ENCODE measurements around the gene IRF5.

Gene IRF5

GRCh38 chr7:128920913-128921582 lies 16.7 kb upstream of the IRF5 start:
- Histone ChIP-seq H3K4me3 (ENCODE audit: low read length) (no peak overlapping the region), H3F3A (ENCODE audit: control insufficient read depth, insufficient read depth) (0 out of 2 replicates have a peak, but pooled peaks cover 5% of the 10 kb centered on the region), H3K27me3 (ENCODE audit: control insufficient read depth, low read length) (peaks cover 53% of the 10 kb centered on the region), H3K36me3 (ENCODE audit: control insufficient read depth, low read length) (no peaks in the 10 kb centered on the region), H3K4me2 (ENCODE audit: low read length) (no peak overlapping the region), H3K9me2 (replicated peaks; ENCODE audit: control insufficient read depth, low read length) (no peaks in the 10 kb centered on the region), H3K4me1 (ENCODE audit: control insufficient read depth, low read length) (peaks cover 10% of the 10 kb centered on the region), H3K79me2 (ENCODE audit: control insufficient read depth, low read length) (no peaks in the 10 kb centered on the region), H3K9me3 (ENCODE audit: control insufficient read depth, insufficient read depth, low read length) (no peaks in the 10 kb centered on the region), H3K27ac (ENCODE audit: low read depth, low read length) (no peak overlapping the region), H4K20me1 (ENCODE audit: control insufficient read depth, insufficient read depth, low read depth, low read length) (no peaks in the 10 kb centered on the region)
- TF ChIP-seq EZH2phosphoT487 (IDR thresholded peaks at IDR 0.05; ENCODE audit: borderline replicate concordance, low read length), result no peak
- no peak for TF ChIP-seq CTCF (IDR thresholded peaks at IDR 0.05; ENCODE audit: low read depth, low read length, poor library complexity, severe bottlenecking)

GRCh38 chr7:128921866-128922440 lies 15.8 kb upstream of the IRF5 start:
- no peaks in the 10 kb centered on the region for H4K20me1 ChIP-seq (ENCODE audit: control insufficient read depth, insufficient read depth, low read depth, low read length)
- H3K9me2 ChIP-seq (replicated peaks; ENCODE audit: control insufficient read depth, low read length), result no peaks in the 10 kb centered on the region

GRCh38 chr7:128922496-128923410 lies 15.0 kb upstream of the IRF5 start:
- Histone ChIP-seq H3K27ac (ENCODE audit: low read depth, low read length) (no peak overlapping the region), H3K9me3 (ENCODE audit: control insufficient read depth, insufficient read depth, low read length) (no peaks in the 10 kb centered on the region), H3K36me3 (ENCODE audit: control insufficient read depth, low read length) (no peaks in the 10 kb centered on the region), H4K20me1 (ENCODE audit: control insufficient read depth, insufficient read depth, low read depth, low read length) (no peaks in the 10 kb centered on the region), H3K27me3 (ENCODE audit: control insufficient read depth, low read length) (peaks cover 47% of the 10 kb centered on the region), H3K4me1 (ENCODE audit: control insufficient read depth, low read length) (peaks cover 10% of the 10 kb centered on the region), H3F3A (ENCODE audit: control insufficient read depth, insufficient read depth) (0 out of 2 replicates have a peak, but pooled peaks cover 5% of the 10 kb centered on the region), H3K4me2 (ENCODE audit: low read length) (no peak overlapping the region), H3K9me2 (replicated peaks; ENCODE audit: control insufficient read depth, low read length) (no peaks in the 10 kb centered on the region), H3K79me2 (ENCODE audit: control insufficient read depth, low read length) (no peaks in the 10 kb centered on the region), H3K4me3 (ENCODE audit: low read length) (no peak overlapping the region)
- TF ChIP-seq EZH2phosphoT487 (IDR thresholded peaks at IDR 0.05; ENCODE audit: borderline replicate concordance, low read length) (no peak), CTCF (IDR thresholded peaks at IDR 0.05; ENCODE audit: low read depth, low read length, poor library complexity, severe bottlenecking) (no peak)

More at GRCh38 chr7:128921866-128922440, 15.8 kb upstream of the IRF5 start:
- Histone ChIP-seq H3K27ac (ENCODE audit: low read depth, low read length) (no peak overlapping the region), H3K9me3 (ENCODE audit: control insufficient read depth, insufficient read depth, low read length) (no peaks in the 10 kb centered on the region), H3K36me3 (ENCODE audit: control insufficient read depth, low read length) (no peaks in the 10 kb centered on the region), H3F3A (ENCODE audit: control insufficient read depth, insufficient read depth) (0 out of 2 replicates have a peak, but pooled peaks cover 5% of the 10 kb centered on the region), H3K79me2 (ENCODE audit: control insufficient read depth, low read length) (no peaks in the 10 kb centered on the region), H3K27me3 (ENCODE audit: control insufficient read depth, low read length) (peaks cover 50% of the 10 kb centered on the region), H3K4me1 (ENCODE audit: control insufficient read depth, low read length) (peaks cover 10% of the 10 kb centered on the region), H3K4me3 (ENCODE audit: low read length) (no peak overlapping the region), H3K4me2 (ENCODE audit: low read length) (no peak overlapping the region)
- no peak for TF ChIP-seq EZH2phosphoT487 (IDR thresholded peaks at IDR 0.05; ENCODE audit: borderline replicate concordance, low read length)
- no peak for TF ChIP-seq CTCF (IDR thresholded peaks at IDR 0.05; ENCODE audit: low read depth, low read length, poor library complexity, severe bottlenecking)
